ENCODE results near the gene HSPE1.

GRCh38 chr2:197461057-197461456 is 39.1 kb upstream of the HSPE1 start:
- TF ChIP-seq CTCF (IDR thresholded peaks at IDR 0.05) (no peak), ZNF121 (CRISPR knock-in tag; IDR thresholded peaks at IDR 0.05) (no peak), MAX (CRISPR knock-in tag; IDR thresholded peaks at IDR 0.05) (no peak), RELA (CRISPR knock-in tag; IDR thresholded peaks at IDR 0.05; ENCODE audit: borderline replicate concordance) (no peak), IRF2 (CRISPR knock-in tag; IDR thresholded peaks at IDR 0.05; ENCODE audit: borderline replicate concordance, low read depth) (no peak), MXD4 (CRISPR knock-in tag; IDR thresholded peaks at IDR 0.05; ENCODE audit: borderline replicate concordance) (no peak), ZNF281 (CRISPR knock-in tag; IDR thresholded peaks at IDR 0.05) (no peak), SP1 (CRISPR knock-in tag; conservative IDR thresholded peaks at IDR 0.05) (no peak), MLX (CRISPR knock-in tag; IDR thresholded peaks at IDR 0.05) (no peak), ATF2 (CRISPR knock-in tag; IDR thresholded peaks at IDR 0.05; ENCODE audit: borderline replicate concordance, low read depth) (no peak), MYBL2 (CRISPR knock-in tag; IDR thresholded peaks at IDR 0.05) (no peak)
